ENCODE results near the gene ADAM10. TPM values are rescaled to one million over a fixed set of nuclear protein-coding genes. Genes with fewer than 3 reads are reported as not detected.

ADAM10 gene
- polyA plus RNA-seq, 1 donor (not counting 4 experiments of a cell fraction or from before 2014, with no cell fraction given) = 198 TPM

- Histone ChIP-seq H3K9me3 (ENCODE audit: control insufficient read depth, low read depth, low read length) (no peaks in the 10 kb centered on the region), H2AFZ (ENCODE audit: control insufficient read depth, low read length) (no peak overlapping the region), H3K9me1 (ENCODE audit: control insufficient read depth, extremely low read depth, insufficient read depth, low read length) (no peaks in the 10 kb centered on the region), H3K4me1 (ENCODE audit: control insufficient read depth, extremely low read depth, insufficient read depth, low read length) (no peaks in the 10 kb centered on the region), H3K79me2 (ENCODE audit: control insufficient read depth, insufficient read depth, low read length) (no peaks in the 10 kb centered on the region), H3K4me2 (ENCODE audit: control insufficient read depth, extremely low read depth, insufficient read depth, low read depth, low read length) (no peak overlapping the region), H4K20me1 (ENCODE audit: control insufficient read depth, extremely low read depth, insufficient read depth, low read length) (no peaks in the 10 kb centered on the region), H3K9ac (ENCODE audit: control insufficient read depth, extremely low read depth, insufficient read depth, low read length) (no peak overlapping the region), H3K36me3 (ENCODE audit: control insufficient read depth in 2 of 2, extremely low read depth in 1 of 2, insufficient read depth in 2 of 2, low read length in 2 of 2) (peaks cover 0 to 4% of the 10 kb centered on the region in 2 experiments), H3K27ac (ENCODE audit: control insufficient read depth, insufficient read depth, low read length) (no peak overlapping the region), H3K4me3 (ENCODE audit: control insufficient read depth in 2 of 3, extremely low read depth in 1 of 3, insufficient read depth in 2 of 3, low read depth in 1 of 3, low read length in 3 of 3) (no peak overlapping the region), H3K27me3 (ENCODE audit: control insufficient read depth, extremely low read depth, insufficient read depth, low read length) (no peaks in the 10 kb centered on the region)
- dilution Hi-C loops (cut with MboI; ENCODE audit: extremely low pct_ligation_motif_present, low sequenced_read_pairs) = no loop called here
- TF ChIP-seq EZH2 (IDR thresholded peaks at IDR 0.05; ENCODE audit: low read length) (no peak), CTCF (optimal IDR thresholded peaks at IDR 0.05 in 1 of 3, IDR thresholded peaks at IDR 0.05 in 1 of 3, conservative IDR thresholded peaks at IDR 0.05 in 1 of 3; ENCODE audit: extremely low read depth in 1 of 3, insufficient read depth in 2 of 3, low read length in 3 of 3) (no peak)
- DNase-seq (ENCODE audit: low read depth, low spot score) (no peak), FAIRE-seq (no peak)
Measured at GRCh38 chr15:58643996-58644395, 105.5 kb downstream of the ADAM10 start.

- H3K36me3 ChIP-seq (ENCODE audit: control insufficient read depth in 2 of 2, extremely low read depth in 1 of 2, insufficient read depth in 2 of 2, low read length in 2 of 2) = peaks cover 0 to 7% of the 10 kb centered on the region in 2 experiments
- H3K9me1 ChIP-seq (ENCODE audit: control insufficient read depth, extremely low read depth, insufficient read depth, low read length) = no peaks in the 10 kb centered on the region
- H3K27me3 ChIP-seq (ENCODE audit: control insufficient read depth, extremely low read depth, insufficient read depth, low read length) = no peaks in the 10 kb centered on the region
- FAIRE-seq (no peak), DNase-seq (ENCODE audit: low read depth, low spot score) (no peak)
- no peaks in the 10 kb centered on the region for H4K20me1 ChIP-seq (ENCODE audit: control insufficient read depth, extremely low read depth, insufficient read depth, low read length)
- H3K9me3 ChIP-seq (ENCODE audit: control insufficient read depth, low read depth, low read length) = no peaks in the 10 kb centered on the region
- H3K27ac ChIP-seq (ENCODE audit: control insufficient read depth, insufficient read depth, low read length) = no peak overlapping the region
- no peaks in the 10 kb centered on the region for H3K4me1 ChIP-seq (ENCODE audit: control insufficient read depth, extremely low read depth, insufficient read depth, low read length)
- no peak overlapping the region for H3K4me2 ChIP-seq (ENCODE audit: control insufficient read depth, extremely low read depth, insufficient read depth, low read depth, low read length)
- H2AFZ ChIP-seq (ENCODE audit: control insufficient read depth, low read length) = no peak overlapping the region
- dilution Hi-C loops (cut with MboI; ENCODE audit: extremely low pct_ligation_motif_present, low sequenced_read_pairs) = no loop called here
- no peaks in the 10 kb centered on the region for H3K79me2 ChIP-seq (ENCODE audit: control insufficient read depth, insufficient read depth, low read length)
- no peak overlapping the region for H3K4me3 ChIP-seq (ENCODE audit: control insufficient read depth in 2 of 3, extremely low read depth in 1 of 3, insufficient read depth in 2 of 3, low read depth in 1 of 3, low read length in 3 of 3)
- no peak overlapping the region for H3K9ac ChIP-seq (ENCODE audit: control insufficient read depth, extremely low read depth, insufficient read depth, low read length)
- TF ChIP-seq EZH2 (IDR thresholded peaks at IDR 0.05; ENCODE audit: low read length) (no peak), CTCF (optimal IDR thresholded peaks at IDR 0.05 in 1 of 3, IDR thresholded peaks at IDR 0.05 in 1 of 3, conservative IDR thresholded peaks at IDR 0.05 in 1 of 3; ENCODE audit: extremely low read depth in 1 of 3, insufficient read depth in 2 of 3, low read length in 3 of 3) (no peak)
Measured at GRCh38 chr15:58641660-58642059, 107.8 kb downstream of the ADAM10 start.
